ENCODE results near the gene PACRGL. TPM values are rescaled to one million over a fixed set of nuclear protein-coding genes. Genes with fewer than 3 reads are reported as not detected.

The PACRGL gene
- total and polyA plus RNA-seq, 2 of the 4 experiments (the other 2 are of a cell fraction) = 7.4 to 13.1 TPM

- Histone ChIP-seq H3K4me2 (ENCODE audit: low read depth, low read length) (no peak overlapping the region), H3K4me1 (ENCODE audit: control insufficient read depth, insufficient read depth, low read length) (peaks cover 5% of the 10 kb centered on the region), H2AK9ac (replicated peaks; ENCODE audit: low read depth, low read length, poor library complexity) (no peak overlapping the region), H2BK15ac (ENCODE audit: low read depth, low read length) (no peak overlapping the region), H2AFZ (replicated peaks; ENCODE audit: low read length, poor library complexity) (no peak overlapping the region), H3K18ac (ENCODE audit: low read depth, low read length) (no peak overlapping the region), H3K56ac (ENCODE audit: extremely low read depth, insufficient read depth, low read length) (no peak overlapping the region), H3K9me1 (ENCODE audit: insufficient read depth, low read length) (no peaks in the 10 kb centered on the region), H3K9ac (ENCODE audit: low read depth, low read length) (no peak overlapping the region), H3K79me1 (ENCODE audit: low read depth in 1 of 2, low read length in 2 of 2) (peaks cover 2 to 13% of the 10 kb centered on the region in 2 experiments; a peak in 3 of 4 replicates), H2AK5ac (ENCODE audit: low read depth, low read length) (no peak overlapping the region), H3K4ac (ENCODE audit: low read depth, low read length) (no peak overlapping the region), H3K27ac (ENCODE audit: insufficient read depth, low read length) (no peak overlapping the region), H3K23ac (ENCODE audit: low read depth, low read length) (no peak overlapping the region), H3K14ac (replicated peaks; ENCODE audit: low read depth, low read length) (no peak overlapping the region), H3K27me3 (ENCODE audit: control insufficient read depth, insufficient read depth, low read length) (no peaks in the 10 kb centered on the region), H2BK120ac (ENCODE audit: low read depth, low read length) (no peak overlapping the region), H4K91ac (ENCODE audit: insufficient read depth, low read depth, low read length) (no peak overlapping the region), H2BK5ac (ENCODE audit: low read depth, low read length, poor library complexity, severe bottlenecking) (no peak overlapping the region), H2BK20ac (ENCODE audit: low read depth, low read length) (no peak overlapping the region), H3K4me3 (ENCODE audit: insufficient read depth, low read depth, low read length) (no peak overlapping the region), H4K8ac (ENCODE audit: low read depth in 2 of 2, low read length in 2 of 2) (no peak overlapping the region), H4K5ac (ENCODE audit: low read depth, low read length) (no peak overlapping the region), H4K20me1 (ENCODE audit: insufficient read depth, low read length) (no peaks in the 10 kb centered on the region), H3K36me3 (ENCODE audit: control insufficient read depth, insufficient read depth, low read length) (no peaks in the 10 kb centered on the region), H3K9me3 (ENCODE audit: control insufficient read depth, insufficient read depth, low read length) (no peaks in the 10 kb centered on the region)
- in situ Hi-C loops (cut with MboI; ENCODE audit: low sequenced_read_pairs) = no loop called here
- CTCF ChIA-PET = interaction anchor here (0.6 kb wide), 1 partner anchor 1127 kb away, joined by 3 read pairs; no protein-coding TSS in a partner anchor
- BruUV-seq (replicated peaks) = no TSS peak
- intact Hi-C loops (cut with micrococcal nuclease) = no loop called here
- TF ChIP-seq CEBPB (IDR thresholded peaks at IDR 0.05; ENCODE audit: low read depth, low read length) (peak; percentile 72), SMC3 (IDR thresholded peaks at IDR 0.05; ENCODE audit: low read depth, low read length) (no peak)
- no peak for DNase-seq
- no peak for ATAC-seq (ENCODE audit: low read depth)
- POLR2A ChIA-PET (ENCODE audit: unreplicated experiment) = no interaction called here
- dilution Hi-C loops (cut with HindIII; ENCODE audit: low sequenced_read_pairs, unreplicated experiment) = no loop called here
- no CpG with 5 or more reads among the region's 4 CpGs for WGBS, 2 experiments (ENCODE audit: extremely low coverage in 2 of 2, insufficient read length in 1 of 2)
Observed at GRCh38 chr4:20698382-20698781, 1.9 kb upstream of the PACRGL start.

All from IMR-90 (cell line).